G401 (cell line): ENCODE data around the gene RPL38. TPM values are rescaled to one million over a fixed set of nuclear protein-coding genes. Genes with fewer than 3 reads are reported as not detected.

Source experiments
- DNase-seq: peaks from one replicate; pipeline ENCODE4 v3.0.0-alpha.2; 2015; ENCODE audit warnings: low spot score
- in situ Hi-C: cut with HindIII; loops from 2 replicates; pipeline ENCODE4 v1.10.0; 2016; ENCODE audit warnings: low sequenced_read_pairs, mixed read lengths
- total RNA-seq: library from RNA; depleted of rRNA; stranded (reverse); fragments of >200 nt; shearing (Covaris generic); gene quantifications from 2 replicates; pipeline ENCODE4 v1.2.3, GENCODE V29; 2014

The RPL38 gene
- total RNA-seq, 1 experiment from 2014 or later, result 1,888 TPM

DNA sequence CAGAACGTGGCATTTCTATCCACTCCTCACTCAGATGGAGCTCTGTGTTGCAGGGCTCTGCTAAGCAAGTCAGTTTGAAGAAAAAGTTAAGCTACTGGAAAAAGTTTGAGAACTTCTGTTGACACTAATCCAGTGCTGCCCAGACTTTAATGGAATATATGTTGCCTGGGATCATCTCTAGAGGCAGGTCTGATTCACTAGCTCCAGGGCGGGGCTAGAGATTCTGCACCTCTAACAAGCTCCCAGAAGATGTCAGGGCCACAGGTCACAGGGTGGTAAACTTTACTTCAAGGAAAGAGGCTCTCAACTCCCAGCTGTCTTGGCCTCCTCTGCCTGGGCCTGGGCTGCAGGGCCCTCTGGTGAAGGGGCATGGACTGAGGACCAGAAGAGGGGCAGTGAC lies 16.7 kb downstream of the RPL38 start:
- DNase-seq, result no peak
- in situ Hi-C loops, result no loop called here

DNA sequence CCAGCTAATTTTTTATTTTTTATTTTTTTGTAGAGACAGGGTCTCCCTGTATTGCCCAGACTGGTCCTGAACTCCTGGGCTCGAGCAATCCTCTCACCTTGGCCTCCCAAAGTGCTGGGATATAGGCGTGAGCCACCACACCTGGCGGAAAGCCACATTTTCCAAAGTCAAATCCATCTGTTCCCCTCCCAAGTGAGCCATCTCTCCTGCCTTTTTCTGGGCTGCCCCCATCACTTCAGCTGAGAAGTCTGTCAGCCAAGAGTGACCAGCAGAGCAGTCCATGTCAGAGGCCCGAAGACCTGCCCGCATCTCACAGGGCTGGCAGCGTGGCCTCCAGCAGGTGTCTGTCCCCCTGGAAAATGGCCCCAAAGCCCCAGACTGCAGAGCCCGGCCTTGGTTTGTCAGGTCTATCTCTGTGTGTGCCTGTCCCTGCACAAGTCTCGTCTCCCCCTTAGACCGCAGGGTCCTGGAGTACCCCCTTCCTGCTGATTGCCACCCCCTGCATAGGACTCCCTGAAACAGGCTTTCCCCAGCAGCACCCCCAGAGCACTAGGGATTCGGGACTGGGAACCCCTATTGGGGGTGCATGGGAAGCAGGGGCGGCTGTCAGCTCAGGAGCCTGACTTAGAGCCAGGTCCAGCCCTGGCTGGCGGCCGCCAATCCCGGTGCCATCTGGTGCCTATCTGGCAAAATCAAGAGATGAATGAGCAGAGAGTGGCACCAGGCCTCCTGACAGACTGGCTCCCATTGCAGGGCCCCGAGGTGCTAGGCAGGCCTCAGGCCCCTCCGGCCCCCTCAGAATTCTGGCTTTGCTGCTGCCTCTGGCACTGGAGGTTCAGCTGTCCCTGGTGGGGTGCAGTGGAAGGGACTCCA lies 17.7 kb downstream of the RPL38 start:
- peak; percentile 93 for DNase-seq
- in situ Hi-C loops, result no loop called here

DNA sequence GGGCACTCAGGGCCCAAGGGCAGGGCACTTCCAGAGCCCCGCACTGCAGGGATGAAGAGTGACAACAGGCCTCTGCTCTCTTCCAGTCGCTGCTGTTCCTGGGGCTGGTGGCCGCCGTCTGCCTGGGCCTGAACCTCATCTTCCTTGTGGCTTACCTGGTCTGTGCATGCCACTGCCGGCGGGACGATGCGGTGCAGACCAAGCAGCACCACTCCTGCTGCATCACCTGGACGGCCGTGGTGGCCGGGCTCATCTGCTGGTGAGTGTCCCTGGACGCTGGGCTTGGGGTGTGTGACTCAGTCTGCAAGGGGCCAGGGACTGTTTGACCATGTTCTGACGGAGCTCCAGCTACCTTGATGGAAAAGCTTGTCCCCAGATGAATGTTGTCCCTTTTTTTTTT lies 18.9 kb downstream of the RPL38 start:
- no peak for DNase-seq
- in situ Hi-C loops, result no loop called here

DNA sequence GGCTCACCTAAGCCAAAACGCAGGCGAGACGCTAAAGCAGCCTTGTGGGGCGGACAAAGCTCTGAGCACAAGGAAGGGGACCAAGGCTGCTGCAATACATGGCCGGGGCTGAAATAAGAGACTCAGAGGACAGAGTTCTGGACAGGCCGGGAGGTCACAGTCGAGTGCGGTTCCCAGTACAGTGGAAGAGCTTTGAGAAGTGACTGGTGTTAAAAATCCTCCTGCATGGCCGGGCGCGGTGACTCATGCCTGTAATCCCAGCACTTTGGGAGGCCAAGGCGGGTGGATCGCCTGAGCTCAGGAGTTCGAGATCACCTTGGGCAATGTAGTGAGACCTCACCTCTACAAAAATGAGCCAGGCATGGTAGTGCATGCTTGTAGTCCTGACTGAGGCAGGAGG lies 20.4 kb downstream of the RPL38 start:
- in situ Hi-C loops, result no loop called here
- no peak for DNase-seq

DNA sequence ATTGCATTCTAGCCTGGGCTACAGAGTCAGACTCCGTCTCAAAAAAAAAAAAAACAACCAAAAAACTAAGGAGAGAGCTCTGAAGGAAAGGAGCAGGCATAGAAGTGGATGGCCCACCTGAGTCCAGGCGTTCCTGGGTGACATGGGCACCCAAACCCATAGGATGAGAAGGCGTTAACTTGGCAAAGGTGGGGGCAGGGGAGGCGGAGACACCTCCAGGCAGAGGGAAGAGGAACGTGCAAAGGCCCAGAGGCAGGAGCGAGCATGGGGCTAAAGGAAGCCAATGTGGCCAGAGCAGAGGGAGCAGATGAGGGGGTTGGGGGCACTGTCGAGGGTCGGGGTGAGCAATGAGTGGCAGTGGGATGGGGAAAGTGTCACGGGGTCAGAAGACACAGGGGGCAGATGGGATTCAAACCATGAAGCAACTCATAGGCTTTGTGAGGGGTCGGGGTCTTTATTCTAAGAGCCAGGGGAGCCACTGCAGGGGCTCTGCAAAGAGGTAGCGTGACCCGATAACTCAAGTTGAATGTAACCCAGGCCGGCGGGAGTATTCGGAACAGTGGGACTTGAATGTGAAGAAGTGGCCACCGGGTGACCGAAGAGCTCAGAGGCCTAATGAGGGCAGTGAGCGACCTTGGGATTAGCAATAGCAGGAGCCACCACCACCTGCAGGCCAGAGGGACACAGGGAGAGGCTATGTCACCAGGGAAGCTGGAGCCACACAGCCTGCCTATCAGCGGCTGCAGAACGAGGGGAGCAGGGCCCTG lies 21.7 kb downstream of the RPL38 start:
- in situ Hi-C loops, result no loop called here
- no peak for DNase-seq

DNA sequence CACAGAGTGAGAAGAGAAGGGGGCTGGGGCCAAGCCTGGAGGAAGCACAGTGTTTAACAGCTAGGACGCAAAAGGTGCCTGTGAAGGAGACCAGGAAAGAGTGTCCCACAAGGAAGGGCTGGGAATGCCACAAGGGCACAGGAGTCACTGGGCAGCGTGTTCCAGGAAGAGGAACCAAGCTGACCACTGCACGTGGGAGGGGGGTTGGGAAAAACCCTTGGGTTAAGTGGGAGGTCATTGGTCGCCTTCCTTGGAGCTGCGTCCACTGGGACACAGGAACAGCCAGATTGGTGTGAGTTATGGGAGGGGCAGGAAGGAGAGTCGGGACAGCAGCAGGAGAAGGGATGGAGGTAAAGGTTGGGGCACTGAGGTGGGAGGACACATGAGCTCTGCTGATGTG lies 22.8 kb downstream of the RPL38 start:
- no peak for DNase-seq
- in situ Hi-C loops, result no loop called here

DNA sequence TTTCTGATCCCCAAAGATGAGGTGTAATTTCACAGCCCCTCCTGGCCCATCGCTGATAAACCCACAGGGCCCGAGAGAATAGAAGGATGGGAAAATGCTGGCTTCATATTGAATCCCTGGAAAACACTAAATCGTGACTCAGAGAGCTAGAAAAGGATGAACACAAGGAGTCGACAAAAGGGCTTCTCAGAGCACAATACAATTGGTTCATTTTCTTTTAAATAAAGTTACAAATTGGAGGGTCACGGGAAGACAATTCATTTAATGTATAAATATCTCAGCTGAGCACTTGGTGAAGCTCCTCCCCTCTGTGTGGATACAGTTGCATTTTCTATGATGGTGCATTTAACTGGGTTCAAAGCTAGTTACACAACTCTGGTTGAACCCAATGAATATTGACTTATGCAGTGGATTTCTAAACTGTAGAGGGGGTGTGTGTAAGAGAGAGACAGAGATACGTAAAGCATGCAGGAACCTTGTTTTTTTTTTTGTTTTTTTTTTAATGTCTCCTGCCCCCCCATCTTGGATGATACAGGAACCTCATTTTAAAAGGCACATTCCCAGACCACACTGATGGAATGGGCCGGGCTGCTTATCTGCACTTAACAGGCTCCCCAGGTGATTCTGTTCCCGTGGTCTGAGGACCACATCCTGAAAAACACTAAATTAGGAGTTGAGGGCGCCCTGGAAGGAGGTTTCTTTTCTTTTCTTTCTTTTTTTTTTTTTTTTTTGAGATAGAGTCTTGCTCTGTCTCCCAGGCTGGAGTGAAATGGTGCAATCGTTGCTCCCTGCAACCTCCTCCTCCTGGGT lies 24.0 kb downstream of the RPL38 start:
- no peak for DNase-seq
- in situ Hi-C loops, result no loop called here

DNA sequence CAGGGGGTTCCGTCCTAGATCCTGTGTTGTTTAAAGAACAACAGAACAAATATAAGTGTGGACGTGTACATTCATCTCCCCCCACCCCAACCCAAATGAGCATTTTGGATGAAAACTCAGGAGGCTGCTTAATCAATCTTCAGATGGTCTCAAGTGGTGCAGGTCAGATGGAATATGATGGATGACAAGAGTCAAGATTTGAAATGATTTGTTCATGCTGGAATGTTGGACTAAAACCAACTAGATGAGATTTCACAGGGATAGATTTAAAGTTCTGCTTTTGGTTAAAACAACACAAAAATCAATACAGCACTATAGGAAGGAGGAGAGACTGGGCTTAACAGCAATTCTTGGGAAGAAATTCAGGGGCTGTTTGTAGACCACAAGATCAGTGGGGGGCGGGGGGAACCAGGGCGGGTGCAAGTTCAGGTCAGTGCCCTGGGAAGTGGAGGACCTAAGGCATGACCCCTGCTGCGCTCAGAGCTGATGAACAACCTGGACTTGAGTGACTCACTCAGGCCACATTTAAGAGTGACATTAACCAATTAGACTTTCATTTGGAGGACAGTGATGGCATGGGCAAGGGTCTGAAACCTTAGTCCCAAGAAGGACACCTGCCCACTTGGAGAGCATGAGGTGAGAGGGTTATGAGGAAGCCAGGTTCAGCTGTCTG lies 25.0 kb downstream of the RPL38 start:
- DNase-seq, result no peak
- in situ Hi-C loops, result no loop called here

DNA sequence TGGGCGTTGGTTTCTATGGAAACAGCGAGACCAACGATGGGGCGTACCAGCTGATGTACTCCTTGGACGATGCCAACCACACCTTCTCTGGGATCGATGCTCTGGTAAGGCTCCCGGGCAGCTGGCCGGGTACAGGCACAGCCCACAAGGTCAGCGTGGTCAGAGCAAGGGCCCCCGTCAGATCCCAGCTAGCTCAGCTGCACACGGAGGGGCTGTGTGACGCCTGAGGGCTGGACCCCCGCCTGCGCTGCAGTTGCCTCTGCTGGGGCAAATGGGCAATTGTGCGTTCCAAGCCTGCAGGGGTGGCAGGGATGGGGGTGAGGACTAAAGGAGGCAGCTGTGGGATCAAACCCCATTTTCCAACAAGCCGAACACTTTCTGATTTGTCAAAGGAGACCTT lies 27.4 kb downstream of the RPL38 start:
- no peak for DNase-seq
- in situ Hi-C loops, result no loop called here

DNA sequence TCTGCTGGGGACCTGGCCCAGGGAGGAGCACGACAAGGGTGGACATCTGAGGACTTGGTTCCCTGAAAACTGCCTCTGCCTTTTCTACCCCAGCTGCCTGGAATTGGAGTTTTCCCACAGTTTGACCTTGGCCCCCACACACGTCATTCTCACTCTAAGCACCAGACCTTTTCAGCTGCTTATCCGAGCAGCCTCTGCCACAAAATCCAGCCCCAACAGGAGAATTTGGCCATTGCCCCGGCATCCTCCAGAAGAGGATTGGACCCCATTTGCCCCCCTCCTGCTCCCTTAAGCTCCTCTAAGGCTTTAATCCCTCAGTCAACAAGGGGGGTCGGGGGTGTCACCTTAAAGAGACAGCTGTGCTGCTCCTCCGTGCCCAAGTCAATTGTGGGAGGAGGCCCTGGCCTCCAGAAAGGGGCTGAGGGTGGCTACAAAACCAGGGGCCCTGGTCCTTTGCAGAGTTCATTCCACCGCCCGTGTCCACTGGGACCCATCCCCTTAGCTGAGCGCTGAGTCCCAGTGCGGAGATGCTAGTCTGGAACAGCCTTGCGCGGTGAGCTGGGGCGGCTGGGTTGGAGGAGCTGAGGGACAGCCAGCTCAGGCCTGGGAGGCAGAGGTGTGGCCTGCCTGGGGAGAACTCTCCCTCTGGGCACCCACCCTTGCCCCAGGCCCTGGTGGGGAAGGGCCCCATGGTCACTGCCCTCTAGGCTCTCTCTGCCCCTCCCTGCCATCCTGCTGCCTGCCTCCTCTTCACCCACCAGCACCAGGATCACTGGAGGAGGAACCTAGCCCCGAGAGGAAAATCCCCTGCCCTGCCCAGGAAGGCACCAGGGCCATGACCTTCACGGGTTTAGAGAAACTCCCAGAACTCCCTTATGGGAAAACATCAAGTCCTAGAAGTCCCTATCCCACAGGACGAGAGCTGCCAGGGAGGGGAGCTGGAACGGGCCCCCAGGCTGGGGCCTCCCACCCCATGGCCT lies 28.7 kb downstream of the RPL38 start:
- in situ Hi-C loops, result no loop called here
- no peak for DNase-seq

DNA sequence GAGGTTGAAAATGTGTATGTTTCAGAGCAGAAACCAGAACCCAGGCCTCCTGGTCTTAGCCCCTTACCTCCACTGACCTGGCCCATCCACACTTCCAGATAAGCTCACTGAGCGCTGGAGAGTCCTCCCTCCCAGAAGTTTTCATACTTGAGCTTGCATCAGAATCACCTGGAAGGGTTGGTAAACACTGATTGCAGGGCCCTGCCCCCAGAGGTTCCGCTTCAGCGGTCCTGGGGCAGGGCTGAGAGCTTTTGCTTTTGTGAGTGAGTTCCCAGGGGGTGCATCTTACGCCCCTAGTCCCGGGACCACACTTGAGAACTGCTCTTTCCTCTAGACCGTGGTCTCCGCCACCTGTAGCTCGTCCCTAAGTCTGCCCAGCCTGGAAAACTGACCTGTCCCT lies 30.5 kb downstream of the RPL38 start:
- DNase-seq, result no peak
- in situ Hi-C loops, result no loop called here

DNA sequence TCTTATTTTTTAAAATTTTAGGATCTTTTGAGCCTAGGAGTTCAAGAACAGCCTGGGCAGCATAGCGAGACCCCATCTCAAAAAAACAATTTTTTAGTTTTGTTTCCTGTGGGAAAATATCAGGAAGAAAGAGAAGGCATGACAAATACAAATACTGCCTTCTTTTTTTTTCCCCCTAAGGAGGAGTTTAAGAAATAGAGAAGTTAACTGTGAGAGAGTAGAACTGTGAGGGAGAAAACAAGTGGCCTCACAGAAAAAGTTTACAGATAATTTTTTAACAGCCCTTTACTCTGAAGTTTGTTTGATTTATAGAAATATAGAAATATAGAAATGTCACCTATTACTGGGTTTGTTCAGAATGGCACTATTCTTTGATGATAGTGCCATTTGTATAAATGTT lies 31.0 kb downstream of the RPL38 start:
- in situ Hi-C loops, result no loop called here
- no peak for DNase-seq

DNA sequence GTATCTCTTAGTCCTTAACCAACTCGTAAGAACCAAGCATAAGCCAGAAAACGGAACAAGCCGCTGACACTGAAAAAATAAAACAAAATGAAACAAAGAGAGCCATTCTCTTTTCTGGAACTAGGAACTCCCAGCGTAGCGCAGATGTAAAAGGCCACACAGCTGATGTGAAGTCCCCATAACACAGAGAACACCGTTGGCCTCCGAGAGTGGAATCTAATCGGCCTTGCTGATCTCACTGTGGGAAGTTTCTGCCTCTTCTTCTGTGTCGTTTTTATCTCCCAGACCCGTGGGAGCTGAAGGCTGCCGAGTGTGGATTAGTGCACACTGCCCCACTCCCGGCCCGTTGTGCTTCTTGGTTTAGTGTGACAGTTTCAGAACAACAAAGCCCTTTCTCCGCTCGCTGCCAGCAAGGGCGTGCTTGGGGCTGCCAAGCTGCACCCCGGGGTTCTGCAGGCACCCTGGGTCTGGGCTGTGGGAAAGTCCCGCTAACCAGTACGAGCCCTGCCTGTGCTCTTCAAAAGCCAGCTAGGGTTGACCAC lies 31.6 kb downstream of the RPL38 start:
- no peak for DNase-seq
- in situ Hi-C loops, result no loop called here

DNA sequence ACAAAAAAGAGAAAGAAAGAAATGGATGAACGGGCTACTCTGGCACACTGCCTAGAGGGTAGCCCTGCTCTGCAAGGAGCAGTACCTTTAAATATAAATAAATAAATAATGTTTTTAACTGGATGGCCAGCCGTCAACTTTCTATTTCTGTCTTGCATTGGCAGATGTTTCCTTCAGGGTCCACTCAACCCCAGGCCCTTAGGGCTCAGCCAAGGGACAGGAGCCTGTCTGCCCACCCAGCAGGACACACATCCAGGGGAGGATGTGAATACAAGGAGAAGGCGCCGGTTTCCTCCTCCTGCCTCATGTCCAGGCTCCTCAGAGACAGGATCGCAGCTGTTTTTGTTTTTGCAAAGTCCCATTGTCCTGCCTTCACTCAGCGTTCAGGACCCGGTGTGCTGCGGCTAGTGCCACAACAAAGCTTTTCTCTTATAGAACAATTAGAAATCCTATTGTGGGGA lies 32.5 kb downstream of the RPL38 start:
- DNase-seq, result no peak
- in situ Hi-C loops, result no loop called here

DNA sequence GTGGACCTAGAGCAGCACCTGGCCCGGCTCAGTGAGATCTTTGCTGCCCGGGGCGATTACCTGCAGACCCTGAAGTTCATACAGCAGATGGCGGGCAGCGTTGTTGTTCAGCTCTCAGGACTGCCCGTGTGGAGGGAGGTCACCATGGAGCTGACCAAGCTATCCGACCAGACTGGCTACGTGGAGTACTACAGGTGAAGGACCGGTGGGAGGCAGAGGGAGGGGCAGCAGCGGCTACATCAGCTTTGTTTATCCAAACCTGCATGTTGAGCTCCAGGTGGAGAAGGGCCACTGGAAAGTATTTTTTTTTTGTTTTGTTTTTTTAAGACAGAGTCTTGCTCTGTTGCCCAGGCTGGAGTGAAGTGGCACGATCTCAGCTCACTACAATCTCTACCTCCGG lies 33.8 kb downstream of the RPL38 start:
- no peak for DNase-seq
- in situ Hi-C loops, result no loop called here

DNA sequence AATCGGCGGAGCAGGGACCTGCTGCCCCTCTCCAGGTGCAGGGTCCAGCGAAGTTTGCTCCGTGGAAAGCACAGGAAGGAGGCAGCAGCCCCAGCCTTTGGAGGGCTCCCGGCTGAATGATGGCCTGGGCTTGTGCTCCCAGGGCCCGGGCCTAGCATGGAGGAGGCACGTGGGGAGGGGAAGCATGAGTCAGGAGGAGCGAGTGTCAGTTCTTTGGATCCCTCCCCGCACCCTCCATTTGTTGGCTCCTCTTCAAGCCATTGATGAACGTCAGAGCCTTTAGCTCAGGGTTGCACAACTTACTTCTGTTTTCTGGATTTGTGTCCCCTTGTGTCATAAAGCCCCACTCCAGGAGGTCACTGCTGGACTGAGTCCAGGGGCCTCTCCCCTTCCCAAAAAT lies 35.7 kb downstream of the RPL38 start:
- no peak for DNase-seq
- in situ Hi-C loops, result no loop called here

DNA sequence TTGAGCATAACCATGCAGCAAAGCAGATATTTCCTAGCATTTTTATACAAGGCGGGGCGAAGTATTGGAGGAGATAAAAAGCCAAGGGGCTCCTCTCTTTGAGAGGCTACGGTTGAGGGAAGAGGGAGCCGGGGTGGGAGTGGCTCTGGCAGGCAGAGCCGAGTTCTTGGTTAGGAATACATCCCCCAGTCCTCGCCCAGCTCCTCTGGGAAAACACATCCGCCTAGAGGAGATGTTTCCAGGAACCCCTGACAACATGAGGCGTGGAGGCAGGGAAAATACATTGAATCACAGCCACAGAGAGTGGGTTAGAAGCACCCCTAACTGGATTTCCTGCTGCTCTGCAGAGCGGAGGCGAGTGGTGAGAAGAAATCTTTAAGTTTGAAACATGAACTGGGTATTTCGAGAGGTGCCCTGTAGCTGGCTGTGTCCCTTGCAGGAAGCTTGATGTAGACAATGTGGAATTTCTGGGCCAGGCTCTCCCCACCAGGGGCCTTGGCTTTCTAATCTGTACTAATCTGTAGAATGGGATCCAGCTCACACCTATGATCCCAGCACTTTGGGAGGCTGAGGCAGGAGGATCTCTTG lies 37.2 kb downstream of the RPL38 start:
- in situ Hi-C loops, result no loop called here
- no peak for DNase-seq

DNA sequence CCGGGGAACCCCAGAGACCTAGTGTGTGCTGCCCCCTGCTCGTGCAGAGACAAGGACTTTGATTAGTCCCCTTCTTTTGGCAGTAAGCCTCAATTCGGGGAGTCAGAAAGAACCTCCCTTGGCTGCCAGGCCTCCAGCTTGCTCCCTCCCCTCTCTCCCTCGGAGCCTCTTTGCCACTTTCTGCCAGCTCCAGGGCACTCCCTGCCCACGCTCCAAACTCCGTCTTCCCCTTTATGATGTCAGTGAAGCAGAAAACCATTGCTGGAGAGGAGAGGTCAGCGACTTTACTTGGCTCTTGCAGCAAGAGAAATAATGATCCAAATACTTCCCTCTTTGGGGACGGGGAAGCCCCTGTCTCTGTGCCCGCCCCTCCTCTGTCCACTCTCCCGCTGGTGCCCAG lies 38.0 kb downstream of the RPL38 start:
- peak; percentile 20 for DNase-seq
- in situ Hi-C loops, result no loop called here
